Neural progenitor cell (in vitro differentiated cells): ENCODE measurements around the gene NRG2.

Experiments
- CTCF ChIP-seq: fragments of 200-600 bp; sonication (generic); IDR thresholded peaks from 2 replicates; pipeline ENCODE4 v1.5.1; 2017; ENCODE audit warnings: antibody characterized with exemption, mild to moderate bottlenecking
- EZH2 ChIP-seq: fragments of 200-600 bp; sonication (generic); IDR thresholded peaks from 2 replicates; pipeline ENCODE4 v1.6.1; 2017; ENCODE audit warnings: antibody characterized with exemption, mild to moderate bottlenecking, moderate library complexity
- EZH2phosphoT487 ChIP-seq: fragments of 200-600 bp; sonication (generic); IDR thresholded peaks from 2 replicates; pipeline ENCODE4 v1.6.1; 2017; ENCODE audit warnings: antibody characterized with exemption

- TF ChIP-seq CTCF (no peak), EZH2 (no peak), EZH2phosphoT487 (no peak)
These were observed 170.0 kb downstream of the NRG2 start for GRCh38 chr5:139872851-139873794.
